GM23338 (cell line): ENCODE measurements around the gene PRDM2. TPM values are rescaled to one million over a fixed set of nuclear protein-coding genes. Genes with fewer than 3 reads are reported as not detected.
A peak's percentile ranks its signal among the peaks of the same experiment; 100 is the strongest.

Source experiments
- ATAC-seq: fragments of 200-7000 bp; cut with Tn5 transposase; 3 replicates; pipeline ENCODE4 v1.9.1; 2020
- DNase-seq: peaks from one replicate; pipeline ENCODE4 v3.0.0-alpha.2; 2015; ENCODE audit warnings: low spot score
- H2AFZ ChIP-seq: fragments of 200-600 bp; sonication (generic); 2 replicates; pipeline ENCODE4 v1.8.0; 2016; ENCODE audit warnings: antibody characterized with exemption, mild to moderate bottlenecking, moderate library complexity
- H3F3A ChIP-seq: fragments of 200-600 bp; sonication (generic); replicated peaks from 2 replicates; pipeline ENCODE4 v1.8.0; 2017; ENCODE audit warnings: antibody characterized with exemption, mixed run types, low read depth
- H3K27ac ChIP-seq: fragments of 200-600 bp; sonication (generic); 2 replicates; pipeline ENCODE4 v1.6.1; 2016; ENCODE audit warnings: low read depth
- H3K27me3 ChIP-seq: fragments of 200-600 bp; sonication (generic); 2 replicates; pipeline ENCODE4 v1.8.0; 2016; ENCODE audit warnings: mild to moderate bottlenecking, mixed run types, moderate library complexity; ENCODE audit not compliant: insufficient read depth
- H3K36me3 ChIP-seq: fragments of 200-600 bp; sonication (generic); 2 replicates; pipeline ENCODE4 v1.8.0; 2016; ENCODE audit warnings: mild to moderate bottlenecking; ENCODE audit not compliant: insufficient read depth
- H3K4me1 ChIP-seq: fragments of 200-600 bp; sonication (generic); 2 replicates; pipeline ENCODE4 v1.8.0; 2016; ENCODE audit warnings: mild to moderate bottlenecking, moderate library complexity; ENCODE audit not compliant: insufficient read depth
- H3K4me2 ChIP-seq: fragments of 200-600 bp; sonication (generic); 2 replicates; pipeline ENCODE4 v1.7.1; 2017; ENCODE audit warnings: mixed run types
- H3K4me3 ChIP-seq: fragments of 200-600 bp; sonication (generic); 2 replicates; pipeline ENCODE4 v1.6.1; 2016; ENCODE audit warnings: mixed run types
- H3K79me2 ChIP-seq: fragments of 200-600 bp; sonication (generic); replicated peaks from 2 replicates; pipeline ENCODE4 v1.8.0; 2017; ENCODE audit warnings: mild to moderate bottlenecking; ENCODE audit not compliant: insufficient read depth
- H3K9me2 ChIP-seq: fragments of 200-600 bp; sonication (generic); 2 replicates; pipeline ENCODE4 v1.8.0; 2017; ENCODE audit not compliant: insufficient read depth
- H4K20me1 ChIP-seq: fragments of 200-600 bp; sonication (generic); replicated peaks from 2 replicates; pipeline ENCODE4 v1.8.0; 2017; ENCODE audit warnings: mild to moderate bottlenecking; ENCODE audit not compliant: insufficient read depth
- H3K27ac Mint-ChIP-seq: 2 replicates; pipeline ENCODE4 v1.8.0; 2020; ENCODE audit warnings: inconsistent platforms, mild to moderate bottlenecking, moderate library complexity, mixed read lengths
- H3K27me3 Mint-ChIP-seq: 3 replicates; pipeline ENCODE4 v1.8.0; 2022; ENCODE audit warnings: low read depth, mild to moderate bottlenecking, moderate library complexity, mixed read lengths, inconsistent platforms; ENCODE audit not compliant: insufficient read depth, poor library complexity
- H3K36me3 Mint-ChIP-seq: 3 replicates; pipeline ENCODE4 v1.8.0; 2021; ENCODE audit warnings: low read depth, mild to moderate bottlenecking, inconsistent platforms, moderate library complexity, mixed read lengths
- H3K4me1 Mint-ChIP-seq: 3 replicates; pipeline ENCODE4 v1.8.0; 2020; ENCODE audit warnings: mild to moderate bottlenecking, inconsistent platforms, mixed read lengths
- H3K4me3 Mint-ChIP-seq: 3 replicates; pipeline ENCODE4 v1.8.0; 2021; ENCODE audit warnings: moderate library complexity, mild to moderate bottlenecking, inconsistent platforms, mixed read lengths
- H3K9me3 Mint-ChIP-seq: 3 replicates; pipeline ENCODE4 v1.8.0; 2020; ENCODE audit warnings: moderate library complexity, mild to moderate bottlenecking, inconsistent platforms, mixed read lengths
- CTCF ChIP-seq, 2 experiments: fragments of 200-600 bp in 1 of 2; sonication (generic) in 1 of 2; conservative IDR thresholded peaks; 2 replicates each; pipeline versions ENCODE4 v1.5.1 to v1.6.1; 2016 to 2017; ENCODE audit warnings: antibody characterized with exemption in 2 of 2, low read depth in 2 of 2, mild to moderate bottlenecking in 2 of 2, moderate library complexity in 1 of 2
- EZH2phosphoT487 ChIP-seq: fragments of 200-600 bp; sonication (generic); IDR thresholded peaks from one replicate; pipeline ENCODE4 v1.8.1; 2018; ENCODE audit warnings: antibody characterized with exemption; ENCODE audit not compliant: unreplicated experiment
- JUNB ChIP-seq: IDR thresholded peaks from one replicate; pipeline ENCODE4 v1.6.1; 2016; ENCODE audit warnings: antibody characterized with exemption; ENCODE audit not compliant: unreplicated experiment
- NANOG ChIP-seq: IDR thresholded peaks from 2 replicates; pipeline ENCODE4 v1.6.1; 2016; ENCODE audit warnings: antibody characterized with exemption, borderline replicate concordance
- POLR2AphosphoS5 ChIP-seq: IDR thresholded peaks from 2 replicates; pipeline ENCODE4 v1.6.1; 2016; ENCODE audit warnings: antibody characterized with exemption, low read depth
- STAT1 ChIP-seq: IDR thresholded peaks from one replicate; pipeline ENCODE4 v1.6.1; 2016; ENCODE audit warnings: antibody characterized with exemption; ENCODE audit not compliant: unreplicated experiment
- ZNF114 ChIP-seq: fragments of 250-450 bp; sonication (Bioruptor Pico); IDR thresholded peaks from 2 replicates; pipeline ENCODE4 v1.5.0; 2020; ENCODE audit warnings: mild to moderate bottlenecking, moderate library complexity
- ZNF331 ChIP-seq: fragments of 250-450 bp; sonication (Bioruptor Pico); IDR thresholded peaks from 2 replicates; pipeline ENCODE4 v1.5.0; 2020; ENCODE audit warnings: low read depth, mild to moderate bottlenecking, moderate library complexity
- ZNF462 ChIP-seq: fragments of 250-450 bp; sonication (Bioruptor Pico); IDR thresholded peaks from 2 replicates; pipeline ENCODE4 v1.5.0; 2020; ENCODE audit warnings: mild to moderate bottlenecking, moderate library complexity
- polyA plus RNA-seq: library from polyadenylated mRNA; unstranded; fragments of >200 nt; fragmentation: Nextera tagmentation; extraction: Ambion mirVana; gene quantifications from 2 replicates; pipeline ENCODE4 v1.2.1, GENCODE V29; 2016
- total RNA-seq: library from RNA; depleted of rRNA; stranded (reverse); fragments of >200 nt; shearing (Covaris generic); gene quantifications from 2 replicates; pipeline ENCODE4 v1.2.3, GENCODE V29; 2014

The PRDM2 gene
- total and polyA plus RNA-seq, 2 experiments from 2014 or later, result 11.6 to 28.3 TPM

- no peaks in the 10 kb centered on the region for H4K20me1 ChIP-seq
- no peak overlapping the region for H3K4me3 ChIP-seq
- no peak overlapping the region for H3K27ac ChIP-seq
- Mint-ChIP-seq H3K4me1 (peaks cover 7% of the 10 kb centered on the region; the same call in 2 of the 3 replicates), H3K9me3 (peaks cover 4% of the 10 kb centered on the region; the same call in 2 of the 3 replicates), H3K27ac (no peak overlapping the region), H3K4me3 (no peak overlapping the region), H3K27me3 (peaks cover 11% of the 10 kb centered on the region), H3K36me3 (no peaks in the 10 kb centered on the region; the same call in 1 of the 3 replicates)
- H3K9me2 ChIP-seq, result no peaks in the 10 kb centered on the region
- H3K4me2 ChIP-seq, result no peak overlapping the region
- ATAC-seq (no peak), DNase-seq (no peak)
- H3K27me3 ChIP-seq, result no peaks in the 10 kb centered on the region
- H3K79me2 ChIP-seq, result no peaks in the 10 kb centered on the region
- H3K36me3 ChIP-seq, result no peaks in the 10 kb centered on the region
- no peak overlapping the region for H2AFZ ChIP-seq
- TF ChIP-seq NANOG (no peak), ZNF114 (CRISPR knock-in tag) (no peak), ZNF331 (CRISPR knock-in tag) (no peak), POLR2AphosphoS5 (no peak), ZNF462 (CRISPR knock-in tag) (no peak), CTCF (conservative IDR thresholded peaks at IDR 0.05; ENCODE audit: low read depth in 2 of 2) (peak in 1 of 2 experiments; percentile 42; a peak in 2 of 4 replicates), EZH2phosphoT487 (no peak), STAT1 (no peak), JUNB (no peak)
- no peaks in the 10 kb centered on the region for H3F3A ChIP-seq
- H3K4me1 ChIP-seq, result no peaks in the 10 kb centered on the region
Measured at GRCh38 chr1:13809461-13810159, 109.6 kb downstream of the PRDM2 start.
